Neuronal stem cell (in vitro differentiated cells): ENCODE data around the gene GCC2.

Experiments
- DNase-seq: peaks from one replicate; pipeline ENCODE4 v3.0.0-alpha.2; 2013; ENCODE audit warnings: low spot score
- H2AFZ ChIP-seq: one replicate; pipeline ENCODE4 v1.6.1; 2013; ENCODE audit warnings: mild to moderate bottlenecking, low read length, inconsistent platforms
- H2AK5ac ChIP-seq: 2 replicates; pipeline ENCODE4 v1.6.1; 2013; ENCODE audit warnings: low read depth, mild to moderate bottlenecking, inconsistent platforms, low read length, moderate library complexity, mixed read lengths
- H2BK120ac ChIP-seq: 2 replicates; pipeline ENCODE4 v1.6.1; 2013; ENCODE audit warnings: low read depth, mild to moderate bottlenecking, inconsistent platforms, low read length, moderate library complexity, mixed read lengths
- H2BK12ac ChIP-seq: one replicate; pipeline ENCODE4 v1.6.1; 2013; ENCODE audit warnings: low read length, inconsistent platforms
- H2BK15ac ChIP-seq: 2 replicates; pipeline ENCODE4 v1.6.1; 2013; ENCODE audit warnings: mild to moderate bottlenecking, low read length, inconsistent platforms, mixed read lengths
- H2BK5ac ChIP-seq: one replicate; pipeline ENCODE4 v1.6.1; 2013; ENCODE audit warnings: inconsistent platforms, mild to moderate bottlenecking, low read length, moderate library complexity
- H3K14ac ChIP-seq: one replicate; pipeline ENCODE4 v1.6.1; 2013; ENCODE audit warnings: low read length, inconsistent platforms
- H3K18ac ChIP-seq: 2 replicates; pipeline ENCODE4 v1.6.1; 2013; ENCODE audit warnings: low read length, inconsistent platforms
- H3K23ac ChIP-seq: 2 replicates; pipeline ENCODE4 v1.6.1; 2013; ENCODE audit warnings: low read depth, mild to moderate bottlenecking, mixed read lengths, low read length, inconsistent platforms; ENCODE audit not compliant: poor library complexity
- H3K27ac ChIP-seq: replicated peaks from 3 replicates; pipeline ENCODE4 v1.5.1; 2013; ENCODE audit warnings: low read length, inconsistent platforms
- H3K27me3 ChIP-seq, 3 experiments: 2 replicates each; pipeline ENCODE4 v1.6.1; 2013; ENCODE audit warnings: low read length in 3 of 3, mild to moderate bottlenecking in 2 of 3, inconsistent platforms in 1 of 3, low read depth in 1 of 3, mixed read lengths in 1 of 3, moderate library complexity in 1 of 3; ENCODE audit not compliant: control insufficient read depth in 3 of 3, insufficient read depth in 3 of 3
- H3K36me3 ChIP-seq, 2 donors: replicated peaks in 1 of 2; 2 replicates each; pipeline ENCODE4 v1.6.1; 2013; ENCODE audit warnings: low read length in 2 of 2; ENCODE audit not compliant: control insufficient read depth in 2 of 2, insufficient read depth in 2 of 2
- H3K4ac ChIP-seq: 2 replicates; pipeline ENCODE4 v1.6.1; 2013; ENCODE audit warnings: inconsistent platforms, mild to moderate bottlenecking, low read length, moderate library complexity
- H3K4me1 ChIP-seq, 2 donors: 1 replicate in 1 of 2; 2 replicates in 1 of 2; pipeline ENCODE4 v1.6.1; 2013; ENCODE audit warnings: low read length in 2 of 2, low read depth in 1 of 2; ENCODE audit not compliant: control insufficient read depth in 2 of 2, insufficient read depth in 1 of 2
- H3K4me2 ChIP-seq: one replicate; pipeline ENCODE4 v1.6.1; 2013; ENCODE audit warnings: mild to moderate bottlenecking, low read length, inconsistent platforms; ENCODE audit not compliant: insufficient read depth, poor library complexity, severe bottlenecking
- H3K4me3 ChIP-seq, 2 donors: 2 replicates each; pipeline ENCODE4 v1.5.1; 2013; ENCODE audit warnings: low read length in 2 of 2, mild to moderate bottlenecking in 2 of 2, inconsistent platforms in 1 of 2, moderate library complexity in 1 of 2
- H3K79me1 ChIP-seq: one replicate; pipeline ENCODE4 v1.6.1; 2013; ENCODE audit warnings: low read depth, mild to moderate bottlenecking, inconsistent platforms, low read length, moderate library complexity
- H3K9ac ChIP-seq: one replicate; pipeline ENCODE4 v1.6.1; 2013; ENCODE audit warnings: mild to moderate bottlenecking, low read depth, low read length, inconsistent platforms; ENCODE audit not compliant: poor library complexity
- H3K9me3 ChIP-seq, 2 donors: replicated peaks in 1 of 2; 2 replicates each; pipeline versions ENCODE3 to v1.6.1; 2013; ENCODE audit warnings: low read length in 2 of 2, mild to moderate bottlenecking in 2 of 2, inconsistent platforms in 1 of 2, low read depth in 1 of 2, mixed read lengths in 1 of 2, moderate library complexity in 1 of 2; ENCODE audit not compliant: control insufficient read depth in 2 of 2, insufficient read depth in 1 of 2
- H4K8ac ChIP-seq: one replicate; pipeline ENCODE4 v1.6.1; 2013; ENCODE audit warnings: low read depth, mild to moderate bottlenecking, inconsistent platforms, low read length, moderate library complexity
- H4K91ac ChIP-seq: one replicate; pipeline ENCODE4 v1.6.1; 2013; ENCODE audit warnings: low read length, low read depth, mild to moderate bottlenecking, inconsistent platforms; ENCODE audit not compliant: poor library complexity
- WGBS, 2 donors: extraction: QIAGEN DNeasy Blood & Tissue Kit; methylation state at CpG; one replicate each; pipeline ENCODE4 v1.1.7; 2013; ENCODE audit warnings: missing lambda C conversion rate in 2 of 2, mixed read lengths in 1 of 2; ENCODE audit not compliant: insufficient read length in 2 of 2, insufficient replicate concordance in 1 of 2; ENCODE audit errors: extremely low coverage in 2 of 2; 5-methylcytosine and 5-hydroxymethylcytosine counted together

Gene GCC2

DNA sequence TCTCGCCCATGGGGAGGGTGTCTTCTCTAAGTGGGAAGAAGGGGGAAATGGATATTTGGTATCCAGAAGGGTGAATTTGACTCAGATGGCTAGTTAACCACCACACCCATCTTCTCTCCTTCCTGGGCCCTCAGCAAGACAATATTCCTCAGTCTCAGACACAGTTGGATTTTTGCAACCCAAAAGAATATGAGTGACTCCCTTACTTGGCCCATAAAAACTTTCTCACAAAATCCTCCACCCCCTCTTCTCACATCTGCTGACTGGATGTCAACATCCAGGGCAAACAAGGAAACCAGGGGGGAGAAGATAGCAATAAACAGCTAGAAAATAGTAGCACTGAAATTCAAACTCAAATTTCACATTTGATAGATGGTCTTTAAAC lies 35.3 kb upstream of the GCC2 start:
- Histone ChIP-seq H3K18ac (no peak overlapping the region), H2AFZ (no peak overlapping the region), H3K23ac (no peak overlapping the region), H4K91ac (no peak overlapping the region), H4K8ac (no peak overlapping the region), H2BK15ac (no peak overlapping the region), H3K14ac (no peak overlapping the region), H3K9me3 (peaks cover 0 to 3% of the 10 kb centered on the region in 2 donors), H3K4ac (no peak overlapping the region), H3K27me3 (peaks cover 0 to 43% (median 0%) of the 10 kb centered on the region in 3 experiments), H2AK5ac (no peak overlapping the region), H2BK12ac (no peak overlapping the region), H3K9ac (no peak overlapping the region), H3K4me1 (no peaks in the 10 kb centered on the region), H2BK5ac (no peak overlapping the region), H3K79me1 (no peaks in the 10 kb centered on the region), H3K36me3 (no peaks in the 10 kb centered on the region), H3K4me2 (no peak overlapping the region), H3K4me3 (no peak overlapping the region), H3K27ac (no peak overlapping the region), H2BK120ac (no peak overlapping the region)
- WGBS, 2 donors: no CpG with 5 or more reads among the region's 1 CpG
- DNase-seq: no peak

DNA sequence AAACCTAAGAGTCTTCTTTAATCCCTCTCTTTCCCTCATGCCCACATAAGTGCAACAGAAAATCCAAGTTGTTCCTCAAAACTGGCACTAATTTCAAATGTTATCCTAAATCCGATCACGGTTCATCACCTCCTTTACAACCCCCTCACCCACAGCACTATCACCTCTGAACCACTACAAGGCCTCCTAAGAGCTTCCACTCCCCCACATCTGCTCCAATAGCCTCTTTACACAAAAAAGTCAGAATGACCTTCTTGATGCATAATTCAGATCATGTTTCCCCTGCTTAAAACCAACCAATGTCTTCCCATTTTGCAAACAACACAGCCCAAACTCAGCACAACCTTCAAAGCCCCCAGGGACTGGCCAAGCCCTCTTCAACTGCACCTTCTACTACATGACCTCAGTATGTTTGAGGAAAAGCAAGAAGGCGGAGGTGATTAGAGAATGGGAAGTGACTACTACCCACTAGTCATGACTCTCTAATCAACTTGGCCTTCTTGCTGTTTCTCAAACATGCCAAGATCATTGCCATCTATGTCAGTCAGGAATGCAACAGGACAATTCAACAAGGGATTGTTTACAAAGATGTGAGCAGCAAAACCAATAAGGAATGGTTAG lies 34.6 kb upstream of the GCC2 start:
- Histone ChIP-seq H3K4ac (no peak overlapping the region), H3K4me2 (no peak overlapping the region), H2BK15ac (no peak overlapping the region), H4K8ac (no peak overlapping the region), H3K9me3 (peaks cover 0 to 3% of the 10 kb centered on the region in 2 donors), H2AK5ac (no peak overlapping the region), H3K23ac (no peak overlapping the region), H3K27ac (no peak overlapping the region), H3K14ac (no peak overlapping the region), H2BK5ac (no peak overlapping the region), H3K27me3 (peaks cover 0 to 37% (median 0%) of the 10 kb centered on the region in 3 experiments), H3K4me1 (no peaks in the 10 kb centered on the region), H3K18ac (no peak overlapping the region), H2BK12ac (no peak overlapping the region), H2AFZ (no peak overlapping the region), H2BK120ac (no peak overlapping the region), H3K36me3 (no peaks in the 10 kb centered on the region), H3K9ac (no peak overlapping the region), H3K4me3 (no peak overlapping the region), H3K79me1 (no peaks in the 10 kb centered on the region), H4K91ac (no peak overlapping the region)
- DNase-seq: no peak
- no CpG with 5 or more reads among the region's 3 CpGs for WGBS, 2 donors

DNA sequence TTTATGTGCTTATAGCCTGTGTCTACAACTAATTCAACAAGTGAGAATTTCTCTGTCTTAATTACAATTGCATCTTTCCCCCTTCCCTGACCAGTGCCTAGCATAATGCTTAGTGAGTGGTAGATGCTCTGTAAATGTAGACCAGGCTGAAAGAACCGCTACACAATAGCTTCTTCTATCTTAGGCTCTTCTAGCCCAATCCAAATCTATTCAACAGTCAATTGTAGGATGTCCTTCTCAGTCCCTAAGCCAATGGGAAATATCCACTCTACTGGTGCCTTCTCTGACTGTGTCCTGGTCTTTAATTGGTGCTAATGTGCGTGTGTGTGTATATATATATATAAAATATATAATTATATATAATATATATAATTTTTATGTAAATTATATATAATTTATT lies 34.1 kb upstream of the GCC2 start:
- Histone ChIP-seq H2BK120ac (no peak overlapping the region), H3K27me3 (peaks cover 0 to 31% (median 0%) of the 10 kb centered on the region in 3 experiments), H3K14ac (no peak overlapping the region), H3K79me1 (no peaks in the 10 kb centered on the region), H3K23ac (no peak overlapping the region), H2BK5ac (no peak overlapping the region), H4K91ac (no peak overlapping the region), H2AK5ac (no peak overlapping the region), H3K9ac (no peak overlapping the region), H3K4me3 (no peak overlapping the region), H2BK12ac (no peak overlapping the region), H3K9me3 (no peaks in the 10 kb centered on the region), H3K4me2 (no peak overlapping the region), H3K36me3 (no peaks in the 10 kb centered on the region), H2BK15ac (no peak overlapping the region), H3K4me1 (no peaks in the 10 kb centered on the region), H2AFZ (no peak overlapping the region), H4K8ac (no peak overlapping the region), H3K4ac (no peak overlapping the region), H3K18ac (no peak overlapping the region), H3K27ac (no peak overlapping the region)
- no peak for DNase-seq
- no CpG with 5 or more reads among the region's 2 CpGs for WGBS, 2 donors

DNA sequence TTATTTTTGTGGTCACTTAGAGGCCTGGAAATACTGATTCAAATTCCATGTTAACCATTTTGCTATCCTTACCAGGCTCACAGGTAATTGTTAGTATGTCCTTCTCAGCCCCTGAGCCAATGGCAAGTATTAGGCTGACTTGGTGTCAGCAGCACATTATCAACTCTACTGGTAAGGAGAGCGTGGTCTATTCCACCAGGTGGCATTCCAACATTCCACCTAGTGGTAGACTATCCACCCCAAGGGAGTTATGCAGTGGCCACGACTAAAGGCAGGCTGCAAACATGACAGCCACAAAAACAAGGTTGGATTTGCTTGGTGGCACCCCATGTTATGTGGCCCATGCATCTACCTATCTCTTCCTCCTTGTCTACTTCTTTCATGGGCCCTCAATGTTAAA lies 31.8 kb upstream of the GCC2 start:
- no peak overlapping the region for H2BK12ac ChIP-seq
- H2BK5ac ChIP-seq: no peak overlapping the region
- no peak overlapping the region for H3K23ac ChIP-seq
- no peak overlapping the region for H3K18ac ChIP-seq
- no peak overlapping the region for H2BK15ac ChIP-seq
- no peak overlapping the region for H4K8ac ChIP-seq
- H3K4me3 ChIP-seq: no peak overlapping the region
- H3K27ac ChIP-seq: no peak overlapping the region
- no peaks in the 10 kb centered on the region for H3K79me1 ChIP-seq
- H3K4ac ChIP-seq: no peak overlapping the region
- no peaks in the 10 kb centered on the region for H3K36me3 ChIP-seq
- no peak for DNase-seq
- peaks cover 0 to 18% (median 0%) of the 10 kb centered on the region in 3 experiments for H3K27me3 ChIP-seq
- H2BK120ac ChIP-seq: no peak overlapping the region
- no peak overlapping the region for H2AK5ac ChIP-seq
- H3K9me3 ChIP-seq: no peaks in the 10 kb centered on the region
- H2AFZ ChIP-seq: no peak overlapping the region
- no peak overlapping the region for H3K14ac ChIP-seq
- WGBS, 2 donors: no CpG with 5 or more reads among the region's 2 CpGs
- no peak overlapping the region for H4K91ac ChIP-seq
- no peak overlapping the region for H3K4me2 ChIP-seq
- H3K9ac ChIP-seq: no peak overlapping the region
- H3K4me1 ChIP-seq: no peaks in the 10 kb centered on the region
